Effector memory CD4-positive, alpha-beta T cell (primary cell): ENCODE results near the gene ACAA1.

Experiments
- DNase-seq, 3 donors: peaks; one replicate each; pipeline ENCODE4 v3.0.0-alpha.2; 2020
- H3K27ac ChIP-seq: 2 replicates; pipeline ENCODE4 v1.7.0; 2013; ENCODE audit warnings: mild to moderate bottlenecking, low read length, moderate library complexity; ENCODE audit not compliant: insufficient read depth, poor library complexity, severe bottlenecking
- H3K27me3 ChIP-seq: replicated peaks from 2 replicates; pipeline ENCODE4 v1.7.0; 2013; ENCODE audit warnings: mild to moderate bottlenecking, low read length; ENCODE audit not compliant: insufficient read depth, control insufficient read depth, poor library complexity, severe bottlenecking
- H3K36me3 ChIP-seq: 2 replicates; pipeline ENCODE4 v1.7.0; 2013; ENCODE audit warnings: mild to moderate bottlenecking, low read length, moderate library complexity; ENCODE audit not compliant: control insufficient read depth, insufficient read depth
- H3K4me1 ChIP-seq: 2 replicates; pipeline ENCODE4 v1.7.0; 2013; ENCODE audit warnings: low read length, mild to moderate bottlenecking; ENCODE audit not compliant: control insufficient read depth, insufficient read depth, poor library complexity, severe bottlenecking
- H3K4me3 ChIP-seq: 2 replicates; pipeline ENCODE4 v1.7.0; 2013; ENCODE audit warnings: low read length, low read depth, mild to moderate bottlenecking; ENCODE audit not compliant: insufficient read depth, poor library complexity, severe bottlenecking
- H3K9me3 ChIP-seq: 2 replicates; pipeline ENCODE4 v1.7.0; 2013; ENCODE audit warnings: mild to moderate bottlenecking, low read length, moderate library complexity; ENCODE audit not compliant: control insufficient read depth

Gene ACAA1

GRCh38 chr3:38114052-38114874 is 22.7 kb downstream of the ACAA1 start:
- no peaks in the 10 kb centered on the region for H3K4me1 ChIP-seq
- no peak overlapping the region for H3K27ac ChIP-seq
- H3K27me3 ChIP-seq, result no peaks in the 10 kb centered on the region
- no peak overlapping the region for H3K4me3 ChIP-seq
- no peaks in the 10 kb centered on the region for H3K36me3 ChIP-seq
- no peak for DNase-seq
- H3K9me3 ChIP-seq, result no peaks in the 10 kb centered on the region

GRCh38 chr3:38112378-38112761 is 24.6 kb downstream of the ACAA1 start:
- Histone ChIP-seq H3K27ac (no peak overlapping the region), H3K4me3 (no peak overlapping the region), H3K9me3 (no peaks in the 10 kb centered on the region), H3K4me1 (no peaks in the 10 kb centered on the region), H3K27me3 (no peaks in the 10 kb centered on the region), H3K36me3 (no peaks in the 10 kb centered on the region)
- DNase-seq, result no peak

GRCh38 chr3:38111696-38112377 is 25.1 kb downstream of the ACAA1 start:
- Histone ChIP-seq H3K36me3 (no peaks in the 10 kb centered on the region), H3K27ac (no peak overlapping the region), H3K27me3 (no peaks in the 10 kb centered on the region), H3K9me3 (no peaks in the 10 kb centered on the region), H3K4me1 (no peaks in the 10 kb centered on the region), H3K4me3 (no peak overlapping the region)
- no peak for DNase-seq

- Histone ChIP-seq H3K4me3 (no peak overlapping the region), H3K27ac (no peak overlapping the region), H3K27me3 (no peaks in the 10 kb centered on the region), H3K36me3 (no peaks in the 10 kb centered on the region), H3K4me1 (no peaks in the 10 kb centered on the region), H3K9me3 (no peaks in the 10 kb centered on the region)
- no peak for DNase-seq
Observed at GRCh38 chr3:38111201-38111600, 25.7 kb downstream of the ACAA1 start.

- Histone ChIP-seq H3K27ac (no peak overlapping the region), H3K4me1 (no peaks in the 10 kb centered on the region), H3K27me3 (no peaks in the 10 kb centered on the region), H3K4me3 (no peak overlapping the region), H3K36me3 (no peaks in the 10 kb centered on the region), H3K9me3 (no peaks in the 10 kb centered on the region)
- no peak for DNase-seq
Observed at GRCh38 chr3:38110314-38111050, 26.4 kb downstream of the ACAA1 start.

GRCh38 chr3:38109580-38110313 is 27.2 kb downstream of the ACAA1 start:
- H3K9me3 ChIP-seq, result no peaks in the 10 kb centered on the region
- no peaks in the 10 kb centered on the region for H3K27me3 ChIP-seq
- H3K27ac ChIP-seq, result no peak overlapping the region
- no peak overlapping the region for H3K4me3 ChIP-seq
- no peak for DNase-seq
- H3K36me3 ChIP-seq, result no peaks in the 10 kb centered on the region
- no peaks in the 10 kb centered on the region for H3K4me1 ChIP-seq

- H3K27me3 ChIP-seq, result no peaks in the 10 kb centered on the region
- no peaks in the 10 kb centered on the region for H3K36me3 ChIP-seq
- H3K9me3 ChIP-seq, result no peaks in the 10 kb centered on the region
- no peak overlapping the region for H3K4me3 ChIP-seq
- no peak for DNase-seq
- no peak overlapping the region for H3K27ac ChIP-seq
- no peaks in the 10 kb centered on the region for H3K4me1 ChIP-seq
Observed at GRCh38 chr3:38108649-38109579, 28.0 kb downstream of the ACAA1 start.

GRCh38 chr3:38107911-38108648 is 28.8 kb downstream of the ACAA1 start:
- no peak overlapping the region for H3K27ac ChIP-seq
- DNase-seq, result no peak
- H3K36me3 ChIP-seq, result no peaks in the 10 kb centered on the region
- H3K4me3 ChIP-seq, result no peak overlapping the region
- no peaks in the 10 kb centered on the region for H3K4me1 ChIP-seq
- no peaks in the 10 kb centered on the region for H3K27me3 ChIP-seq
- H3K9me3 ChIP-seq, result no peaks in the 10 kb centered on the region
